Esophagus muscularis mucosa (tissue), 3 donors: ENCODE results near the gene ALPL.

Source experiments
- CTCF ChIP-seq, 3 experiments: fragments of 200-600 bp in 2 of 3; fragments of 450-650 bp in 1 of 3; sonication (generic) in 2 of 3; IDR thresholded peaks; one replicate each; pipeline ENCODE4 v1.5.1; 2017 to 2019; ENCODE audit warnings: antibody characterized with exemption in 3 of 3, mild to moderate bottlenecking in 2 of 3, moderate library complexity in 1 of 3
- POLR2AphosphoS5 ChIP-seq, 2 donors: sonication (generic); formaldehyde crosslinking; IDR thresholded peaks; one replicate each; pipeline ENCODE4 v1.6.1; 2017; ENCODE audit warnings: antibody characterized with exemption in 2 of 2

- no peak for TF ChIP-seq CTCF (IDR thresholded peaks at IDR 0.05)
- no peak for TF ChIP-seq POLR2AphosphoS5 (IDR thresholded peaks at IDR 0.05)
Observed at GRCh38 chr1:21618059-21618458, 108.8 kb downstream of the ALPL start.
